HG03432 (cell line): ENCODE data around the gene ATP10B.
"Not testable (repeated sequence)": the region's sequence is repeated elsewhere in the genome, so short reads cannot be mapped to it uniquely, and the experiment has no call there.

Source experiments
- ATAC-seq: cut with Tn5 transposase; IDR thresholded peaks from one replicate; pipeline ENCODE4 v1.9.1; 2021; ENCODE audit warnings: mild to moderate bottlenecking, moderate library complexity; ENCODE audit not compliant: unreplicated experiment

Gene ATP10B

GRCh38 chr5:160769301-160769700 is 82.7 kb downstream of the ATP10B start:
- ATAC-seq = no peak

GRCh38 chr5:160767062-160767461 is 84.9 kb downstream of the ATP10B start:
- no peak for ATAC-seq

- no peak for ATAC-seq
Measured at GRCh38 chr5:160760008-160760407, 92.0 kb downstream of the ATP10B start.

- no peak for ATAC-seq
Measured at GRCh38 chr5:160757194-160757593, 94.8 kb downstream of the ATP10B start.

DNA sequence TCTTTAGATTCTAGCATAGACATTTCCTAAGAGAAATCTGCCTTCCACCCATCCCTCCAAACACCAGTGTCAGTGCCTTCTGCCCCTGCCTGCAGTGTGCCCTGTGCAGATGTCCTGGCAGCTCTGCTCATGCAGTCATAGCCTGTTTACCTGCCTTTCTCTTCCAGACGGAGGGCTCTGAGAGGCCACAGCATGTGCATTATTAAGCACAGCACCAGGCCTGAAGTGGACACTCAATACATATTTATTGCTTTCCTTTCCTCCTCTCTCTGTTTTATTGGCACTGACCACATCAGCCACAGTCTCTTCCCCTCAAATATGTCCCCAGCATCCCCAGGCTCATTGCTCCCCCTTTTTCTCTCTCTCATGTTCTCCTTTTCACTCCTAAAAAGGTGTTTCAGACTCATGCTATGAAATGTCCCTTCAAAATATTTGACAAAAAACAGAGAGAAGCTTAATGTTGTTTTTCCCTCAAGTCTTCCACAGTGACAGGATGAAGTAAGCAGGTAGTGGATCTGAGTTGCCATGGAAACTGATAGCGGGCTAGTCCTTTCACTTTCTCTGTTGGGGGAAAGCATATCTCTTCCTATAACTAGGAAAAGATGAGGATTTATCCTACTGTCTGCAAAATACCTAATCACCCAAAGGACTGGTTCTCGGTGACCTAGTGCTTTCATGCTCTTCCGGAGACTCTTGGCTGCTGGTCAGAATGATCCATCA is 100.9 kb downstream of the ATP10B start:
- no peak for ATAC-seq

DNA sequence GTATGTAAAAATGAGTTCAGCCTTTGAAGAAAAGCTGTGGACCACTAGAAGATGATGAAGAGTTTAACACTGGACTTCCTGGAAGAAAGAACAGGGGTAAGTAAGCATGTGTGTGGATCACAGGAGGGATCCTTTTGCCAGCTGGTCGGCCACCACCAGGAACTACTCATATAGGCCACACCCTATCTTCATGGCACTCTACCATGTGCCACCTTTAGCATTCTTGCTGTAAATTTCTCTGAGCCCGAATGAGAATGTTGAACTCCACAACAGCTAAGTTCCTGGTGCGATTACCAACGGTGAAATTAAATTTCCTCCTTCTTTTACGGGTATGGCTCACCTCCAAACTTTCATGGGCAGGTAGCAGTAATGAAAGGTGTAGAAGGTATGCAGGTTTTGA is 102.3 kb downstream of the ATP10B start:
- no peak for ATAC-seq

GRCh38 chr5:160749026-160749425 is 103.0 kb downstream of the ATP10B start:
- ATAC-seq = no peak

GRCh38 chr5:160747987-160748386 is 104.0 kb downstream of the ATP10B start:
- ATAC-seq = no peak

DNA sequence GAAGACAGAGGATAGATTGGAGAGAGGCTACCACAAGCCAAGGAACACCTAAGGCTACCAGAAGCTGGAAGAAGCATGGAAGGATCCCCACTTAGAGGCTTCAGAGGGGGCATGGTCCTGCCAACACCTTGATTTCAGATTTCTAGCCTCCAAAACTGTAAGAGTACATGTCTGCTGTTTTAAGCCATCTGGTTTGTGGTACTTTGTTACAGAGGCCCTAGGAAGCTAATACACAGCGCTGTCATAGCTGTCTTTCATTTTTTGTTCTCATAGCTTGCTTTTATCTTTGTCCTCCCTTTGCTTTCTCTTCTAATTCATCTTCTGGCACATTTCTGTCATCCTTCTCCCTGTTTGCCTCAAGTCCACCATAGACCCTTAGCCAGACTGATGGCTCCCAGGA is 104.5 kb downstream of the ATP10B start:
- no peak for ATAC-seq

DNA sequence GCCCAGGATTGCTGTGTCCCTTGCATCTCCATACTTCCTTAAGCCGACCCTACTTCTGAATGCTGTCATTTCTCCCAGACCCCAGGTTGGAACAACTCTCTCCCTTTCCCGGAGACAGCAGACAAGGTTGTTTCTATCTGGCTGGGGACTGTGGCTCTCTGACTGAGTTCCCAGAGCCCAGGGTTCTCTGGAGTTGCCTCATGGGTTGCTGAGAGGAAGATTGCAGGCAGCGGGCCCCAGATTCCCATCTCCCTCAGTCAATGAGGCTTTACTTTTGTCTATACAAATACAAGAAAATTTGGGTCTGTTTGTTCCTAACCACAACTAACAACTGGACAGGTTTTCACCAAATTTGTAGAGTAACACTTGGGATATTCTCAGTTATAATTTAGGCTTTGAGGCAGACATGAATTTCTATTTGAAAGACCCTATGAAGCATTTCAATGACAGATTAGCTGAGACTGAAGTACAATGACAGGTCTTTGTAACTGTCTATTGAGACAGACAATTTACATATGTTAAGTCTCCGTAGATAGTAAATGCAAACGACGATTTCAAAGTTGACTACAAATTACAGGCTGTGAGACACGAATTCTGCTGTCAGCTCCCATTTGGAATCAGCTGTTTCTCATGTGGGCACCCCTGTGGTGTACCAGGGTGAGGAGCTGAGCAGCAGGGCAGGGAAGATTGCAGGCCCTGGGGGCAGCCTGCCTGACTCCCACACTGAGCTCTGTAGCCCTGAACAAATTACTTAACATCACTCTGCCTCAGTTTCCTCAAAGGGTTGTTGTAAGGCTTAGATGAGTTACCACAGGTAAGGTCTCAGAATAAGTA is 107.5 kb downstream of the ATP10B start:
- ATAC-seq = no peak

GRCh38 chr5:160743027-160743426 is 109.0 kb downstream of the ATP10B start:
- peak; percentile 84 for ATAC-seq

GRCh38 chr5:160742446-160742845 is 109.6 kb downstream of the ATP10B start:
- no peak for ATAC-seq

GRCh38 chr5:160727296-160727997 is 124.6 kb downstream of the ATP10B start:
- no peak for ATAC-seq

- ATAC-seq = no peak
Measured at GRCh38 chr5:160726721-160727120, 125.3 kb downstream of the ATP10B start.

DNA sequence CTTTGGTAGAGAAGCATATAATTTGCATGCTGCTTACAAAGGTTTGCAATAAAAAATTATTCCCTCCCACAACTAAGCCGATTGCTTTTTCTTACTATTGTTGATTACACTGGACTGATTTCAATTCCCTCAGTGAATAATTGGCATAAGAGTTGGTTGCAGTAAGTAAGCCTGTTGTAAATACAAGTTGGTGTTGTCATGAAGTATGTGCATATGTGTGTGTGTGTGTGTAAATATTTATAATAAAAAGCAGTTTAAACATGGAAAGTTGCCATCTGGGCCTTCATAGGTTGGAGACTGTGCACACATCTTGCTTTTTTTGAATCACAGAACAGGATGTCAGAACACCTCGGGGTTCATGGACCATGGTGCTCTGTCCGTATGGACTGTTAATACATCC is 131.2 kb downstream of the ATP10B start:
- no peak for ATAC-seq

GRCh38 chr5:160715508-160715907 is 136.5 kb downstream of the ATP10B start:
- ATAC-seq = not testable (repeated sequence)

- ATAC-seq = no peak
Measured at GRCh38 chr5:160703547-160704189, 148.3 kb downstream of the ATP10B start.

DNA sequence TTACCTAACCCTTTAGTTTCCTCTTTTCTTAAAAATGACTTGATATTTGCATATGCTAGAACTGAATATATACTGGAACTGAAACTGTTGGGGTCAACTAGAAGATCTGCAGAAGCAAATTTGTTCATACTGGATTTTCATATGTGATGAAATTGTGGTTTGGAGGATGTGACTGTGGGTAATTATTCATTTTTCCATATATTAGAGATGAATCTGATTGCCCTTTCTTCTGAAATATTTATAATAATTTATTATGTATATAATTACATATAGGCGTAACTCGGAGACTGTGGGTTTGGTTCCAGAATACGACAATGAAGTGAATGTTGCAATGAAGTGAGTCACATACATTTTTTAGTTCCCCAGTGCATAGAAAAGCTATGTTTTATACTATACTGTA is 149.1 kb downstream of the ATP10B start:
- peak; percentile 91 for ATAC-seq

- ATAC-seq = no peak
Measured at GRCh38 chr5:160702311-160702803, 149.7 kb downstream of the ATP10B start.

GRCh38 chr5:160701403-160701802 is 150.6 kb downstream of the ATP10B start:
- no peak for ATAC-seq

- ATAC-seq = no peak
Measured at GRCh38 chr5:160699301-160699700, 152.7 kb downstream of the ATP10B start.
